NOMO-1 treated with DMSO at 0.1 percent for 48 hours (cell line): ENCODE results near the gene BTG3.

Experiments
- DNase-seq: peaks from one replicate; lab custom pipeline; 2025; ENCODE audit not compliant: unreplicated experiment; lab: John Stamatoyannopoulos, UW

The BTG3 gene

DNA sequence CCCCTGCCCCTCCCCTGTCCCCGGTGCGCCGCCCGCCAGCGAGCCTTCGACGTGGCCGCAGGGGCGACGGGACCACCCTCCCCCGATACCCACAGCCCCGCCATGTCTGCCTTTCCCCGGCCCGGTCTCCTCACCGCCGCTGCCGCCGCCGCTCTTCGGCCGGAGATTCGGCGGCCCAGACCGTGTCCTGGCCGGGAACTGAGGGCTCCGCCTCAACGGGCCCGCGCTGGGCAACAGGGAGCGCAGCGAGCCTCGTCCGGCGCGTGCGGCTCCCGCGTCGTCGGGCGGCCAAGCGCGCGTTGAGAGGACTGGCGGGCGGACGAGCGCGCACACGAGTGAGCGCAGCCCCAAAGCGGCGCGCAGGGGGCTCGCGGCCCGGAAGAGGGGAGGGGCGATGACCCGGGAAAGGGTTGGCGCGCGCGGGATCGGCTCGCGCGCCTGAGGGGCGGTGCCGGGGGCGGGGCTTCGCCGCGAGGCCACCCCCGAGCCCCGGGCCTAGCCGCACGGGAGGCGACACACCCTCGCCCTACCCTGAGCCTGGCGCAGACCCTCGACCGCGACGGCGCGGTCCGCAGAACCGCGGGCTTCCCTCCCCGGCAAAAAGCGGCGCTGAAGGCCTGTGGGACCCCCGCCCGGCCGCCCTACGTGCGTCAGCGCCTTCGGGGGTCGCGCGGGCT lies at the start of gene BTG3:
TSS of gene BTG3 (minus strand) at position 337 of the 677 bp plus-strand sequence. CDS start 3,757 bp downstream, outside the sequence.
- DNase-seq = peak; percentile 69

- no peak for DNase-seq
Observed at GRCh38 chr21:17660862-17661261, 48.2 kb upstream of the BTG3 start.

- peak; percentile 90 for DNase-seq
Observed at GRCh38 chr21:17660452-17660851, 47.8 kb upstream of the BTG3 start.

DNA sequence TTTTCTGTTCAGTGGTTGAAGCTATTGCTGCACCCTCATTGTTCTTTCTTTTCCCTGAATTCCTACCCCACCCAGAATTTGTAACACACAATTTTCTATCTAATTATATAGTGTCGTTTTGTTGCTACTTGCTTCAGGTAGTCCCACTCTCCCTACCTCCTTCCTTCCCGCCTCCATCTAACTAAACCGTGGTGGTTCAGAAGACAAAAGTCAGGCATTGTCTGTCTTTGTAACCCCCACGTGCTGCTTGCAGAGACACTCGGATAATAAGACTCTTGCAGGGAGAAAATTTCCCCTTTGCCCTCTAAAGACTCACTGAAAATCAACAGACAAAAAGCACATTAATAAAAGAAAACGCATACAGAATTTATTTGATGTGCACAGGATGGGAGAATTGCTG lies 46.2 kb upstream of the BTG3 start:
- no peak for DNase-seq

- DNase-seq = no peak
Observed at GRCh38 chr21:17651526-17651925, 38.8 kb upstream of the BTG3 start.

DNA sequence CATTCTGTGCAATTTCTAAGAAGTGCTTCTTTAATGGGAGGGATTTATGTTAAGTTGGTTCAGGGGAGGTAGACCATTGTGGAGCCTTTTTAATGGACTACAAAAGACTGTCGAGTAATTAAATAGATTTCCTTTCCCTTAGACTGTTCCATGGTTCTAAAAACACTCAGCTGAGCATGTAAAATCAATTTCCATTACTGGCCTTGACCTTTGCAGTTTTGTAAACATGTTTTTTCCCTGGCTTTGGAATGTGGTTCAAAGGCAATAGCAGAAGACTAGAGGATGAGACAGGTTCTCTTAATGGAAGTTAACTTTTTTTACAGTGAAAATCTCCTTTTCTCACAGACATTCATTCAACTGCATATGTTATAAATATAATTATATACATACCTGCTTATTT lies 37.6 kb upstream of the BTG3 start:
- no peak for DNase-seq

- no peak for DNase-seq
Observed at GRCh38 chr21:17646790-17647189, 34.1 kb upstream of the BTG3 start.

DNA sequence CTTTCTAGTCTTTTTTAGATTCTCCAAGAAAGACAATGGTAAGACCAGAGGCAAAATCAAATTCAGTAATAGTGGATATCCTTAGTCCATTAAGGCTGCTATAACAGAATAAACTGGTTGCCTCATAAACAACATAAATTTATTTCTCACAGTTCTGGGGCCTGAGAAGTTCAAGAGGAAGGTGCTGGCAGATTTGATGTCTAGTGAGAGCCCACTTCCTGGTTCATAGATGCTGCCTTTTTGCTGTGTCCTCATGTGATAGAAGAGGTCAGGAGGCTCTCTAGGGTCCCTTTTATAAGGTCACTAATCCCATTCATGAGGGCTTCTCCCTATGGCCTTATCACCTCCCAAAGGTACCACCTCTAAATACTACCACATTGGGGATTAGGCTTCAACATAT lies 31.5 kb upstream of the BTG3 start:
- DNase-seq = no peak

GRCh38 chr21:17640821-17641220 lies 28.1 kb upstream of the BTG3 start:
- DNase-seq = no peak

GRCh38 chr21:17636711-17637110 lies 24.0 kb upstream of the BTG3 start:
- no peak for DNase-seq

GRCh38 chr21:17631195-17631594 lies 18.5 kb upstream of the BTG3 start:
- DNase-seq = no peak

- DNase-seq = no peak
Observed at GRCh38 chr21:17622018-17622417, 9.3 kb upstream of the BTG3 start.

DNA sequence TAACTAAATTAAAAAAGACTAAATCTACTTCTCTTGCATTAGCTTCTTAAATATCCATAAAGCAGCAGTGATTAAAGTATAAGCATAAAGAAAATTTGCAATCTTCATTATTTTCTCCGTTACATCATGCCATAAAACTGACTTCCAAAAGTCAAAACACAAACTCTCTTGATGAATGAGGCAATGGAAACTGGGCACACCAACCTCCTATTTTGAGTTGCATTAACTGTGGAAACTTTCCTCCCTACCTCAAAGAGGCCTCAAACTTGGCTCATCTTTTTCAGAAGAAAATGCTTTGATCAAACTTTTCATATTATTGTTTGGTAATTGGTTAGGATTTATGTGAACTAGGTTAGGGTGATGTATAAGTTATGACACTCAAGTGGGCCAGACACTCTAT lies 4.1 kb upstream of the BTG3 start:
- no peak for DNase-seq

GRCh38 chr21:17613242-17613676 lies 558 bp upstream of the BTG3 start:
- DNase-seq = peak; percentile 24

- no peak for DNase-seq
Observed at GRCh38 chr21:17612023-17612564, 607 bp downstream of the BTG3 start.

DNA sequence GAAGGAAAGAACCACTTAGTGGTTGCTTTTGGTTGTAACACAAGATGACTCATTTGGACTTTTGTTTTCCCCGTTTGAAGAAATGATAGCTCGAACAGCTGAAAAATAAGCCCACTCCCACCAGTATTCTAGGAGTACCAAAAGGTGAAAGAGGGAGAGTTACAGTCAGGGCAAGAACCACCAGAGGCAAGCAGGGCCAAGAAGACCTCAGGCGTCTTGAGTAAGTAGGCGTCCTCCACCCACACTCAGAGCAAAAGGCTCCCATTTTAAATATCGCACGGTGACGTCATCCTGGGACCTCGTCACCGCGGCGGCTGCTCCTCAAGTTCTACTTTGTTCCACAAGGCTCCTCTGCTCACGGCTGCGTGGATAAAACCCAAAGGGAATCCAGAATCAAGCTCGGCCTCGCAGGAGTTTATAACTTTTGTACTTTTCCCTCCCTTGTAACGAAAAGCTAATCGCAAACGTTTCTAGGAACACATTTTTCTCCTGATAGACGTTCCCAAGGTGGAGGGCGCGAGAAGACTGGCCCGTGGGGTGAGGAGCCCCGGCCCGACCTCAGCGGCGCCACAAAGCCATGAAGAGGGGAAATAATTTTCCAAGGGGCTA lies 1.2 kb downstream of the BTG3 start:
- DNase-seq = peak; percentile 78

DNA sequence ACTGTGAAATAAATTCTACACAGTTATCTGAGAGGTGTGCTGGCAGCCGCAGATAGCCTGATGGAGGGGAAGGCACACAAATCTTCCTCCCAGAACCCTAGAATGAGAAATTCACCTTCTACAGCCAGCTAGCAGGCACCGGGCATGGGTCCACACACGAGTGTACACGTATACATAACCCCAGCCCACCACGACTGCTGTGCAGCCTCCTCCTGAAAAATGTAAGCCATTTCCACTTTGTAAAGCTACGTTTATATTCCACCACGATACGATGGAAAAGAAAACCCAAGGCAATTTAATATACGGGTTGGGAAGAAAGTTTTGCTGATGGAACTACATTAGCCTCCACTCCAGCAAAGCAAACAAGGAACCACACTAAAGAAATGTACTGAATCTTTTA lies 1.8 kb downstream of the BTG3 start:
- DNase-seq = no peak

- no peak for DNase-seq
Observed at GRCh38 chr21:17609681-17610080, 3.0 kb downstream of the BTG3 start.

GRCh38 chr21:17607684-17608083 lies 5.0 kb downstream of the BTG3 start:
- no peak for DNase-seq

GRCh38 chr21:17602874-17603273 lies 9.8 kb downstream of the BTG3 start:
- DNase-seq = no peak

GRCh38 chr21:17598437-17598836 lies 14.3 kb downstream of the BTG3 start:
- no peak for DNase-seq

- no peak for DNase-seq
Observed at GRCh38 chr21:17597680-17598079, 15.0 kb downstream of the BTG3 start.

GRCh38 chr21:17590430-17590829 lies 22.3 kb downstream of the BTG3 start:
- DNase-seq = no peak
